AG08396 (cell line): ENCODE measurements around the gene MRPL27.
"Not testable (repeated sequence)": the region's sequence is repeated elsewhere in the genome, so short reads cannot be mapped to it uniquely, and the experiment has no call there.

Experiments
- DNase-seq: peaks from one replicate; pipeline ENCODE4 v3.0.0; 2012; ENCODE audit warnings: low spot score, mixed read lengths

The MRPL27 gene

DNA sequence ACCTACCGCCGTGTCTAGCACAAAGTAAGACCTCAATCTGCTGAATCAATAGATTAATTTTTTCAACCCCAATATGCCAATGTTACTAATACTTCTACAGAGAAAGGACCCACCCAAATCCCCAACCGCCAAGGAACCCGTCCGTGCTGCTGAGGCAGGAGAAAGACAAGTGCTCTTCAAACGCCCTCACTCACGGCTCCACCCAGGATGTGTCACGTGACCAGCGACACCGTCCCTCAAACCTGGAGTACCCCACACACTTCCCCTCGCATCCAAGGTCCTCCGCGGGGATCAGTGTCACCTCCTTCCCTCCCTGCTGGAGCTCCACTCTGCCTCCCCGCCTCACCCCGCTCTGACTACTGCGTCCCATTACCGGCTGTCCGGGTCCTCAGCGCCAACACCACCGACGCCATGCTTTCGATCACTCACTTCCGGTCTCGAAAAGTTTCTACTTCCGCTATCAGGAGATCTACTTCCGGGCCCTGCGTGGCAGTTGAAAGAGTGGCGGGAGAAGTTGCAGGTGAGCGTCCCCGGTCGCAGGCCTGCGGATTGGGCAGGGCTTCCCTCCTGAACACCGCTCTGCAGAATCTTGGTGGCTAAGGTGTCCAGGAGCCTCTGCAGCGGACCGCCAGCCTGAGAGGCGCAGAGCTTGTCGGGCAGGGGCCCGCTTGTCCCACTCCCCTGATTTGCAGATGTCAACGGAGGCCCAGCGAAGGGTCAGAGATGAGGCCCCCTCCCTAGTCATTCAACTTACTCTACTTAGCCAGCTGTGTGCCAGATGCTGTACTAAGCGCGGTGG lies at the start of gene MRPL27, which contains the start of gene EME1:
Gene MRPL27, minus strand, starts transcription at position 427 of the 799 bp plus-strand sequence. Its CDS starts 14 bp downstream, at position 413.
Gene EME1, plus strand, starts transcription at position 472 of the 799 bp plus-strand sequence. CDS start 1,980 bp downstream, outside the sequence.
- DNase-seq, result peak; percentile 88

DNA sequence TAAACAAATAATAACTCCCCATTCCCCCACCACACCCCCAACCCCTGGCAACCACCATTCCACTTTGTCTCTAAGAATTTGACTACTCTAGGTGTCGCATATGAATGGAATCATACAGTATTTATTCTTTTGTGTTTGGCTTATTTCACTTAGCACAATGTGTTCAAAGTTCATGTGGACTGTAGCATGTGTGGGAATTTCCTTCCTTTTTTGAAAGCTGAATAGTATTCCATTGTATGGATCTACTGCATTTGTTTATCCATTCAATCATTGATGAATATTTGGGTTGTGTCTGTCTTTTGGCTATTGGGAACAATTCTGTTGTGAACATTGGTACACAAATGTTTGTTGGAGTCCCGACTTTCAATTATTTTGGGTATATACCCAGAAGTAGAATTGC lies 49.8 kb upstream of the MRPL27 start:
- DNase-seq, result no peak

DNA sequence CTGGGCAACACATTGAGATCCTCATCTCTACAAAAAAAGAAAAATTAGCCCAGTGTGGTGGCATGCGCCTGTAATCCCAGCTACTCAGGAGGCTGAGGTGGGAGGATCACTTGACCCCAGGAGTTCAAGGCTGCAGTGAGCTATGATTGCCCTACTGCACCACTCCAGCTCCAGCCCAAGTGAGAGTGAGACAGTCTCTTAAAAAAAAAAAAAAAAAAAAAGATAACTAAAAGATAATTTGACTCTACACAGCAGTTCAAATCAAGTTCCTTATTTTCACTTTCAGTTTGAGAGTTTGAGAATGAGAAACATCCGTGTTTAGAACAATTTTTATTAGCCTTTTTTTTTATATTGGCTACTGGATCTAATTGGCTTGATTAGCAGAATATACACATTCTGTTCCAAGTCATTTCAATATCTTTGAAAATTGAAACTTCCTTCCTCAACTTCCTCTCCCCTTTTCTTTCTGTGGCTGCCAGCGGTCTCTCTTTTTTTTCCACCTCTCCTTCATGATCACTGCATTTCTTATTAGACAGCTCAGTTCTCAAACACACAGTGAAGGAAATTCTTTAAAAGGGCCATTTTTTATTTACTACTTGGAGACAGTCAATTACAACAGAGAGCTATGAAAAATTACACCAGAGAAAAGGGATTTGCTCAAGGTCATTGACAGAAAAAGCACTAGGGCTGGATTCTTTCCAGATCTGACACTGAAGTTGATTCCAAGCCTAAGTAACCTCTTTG lies 48.5 kb upstream of the MRPL27 start:
- no peak for DNase-seq

DNA sequence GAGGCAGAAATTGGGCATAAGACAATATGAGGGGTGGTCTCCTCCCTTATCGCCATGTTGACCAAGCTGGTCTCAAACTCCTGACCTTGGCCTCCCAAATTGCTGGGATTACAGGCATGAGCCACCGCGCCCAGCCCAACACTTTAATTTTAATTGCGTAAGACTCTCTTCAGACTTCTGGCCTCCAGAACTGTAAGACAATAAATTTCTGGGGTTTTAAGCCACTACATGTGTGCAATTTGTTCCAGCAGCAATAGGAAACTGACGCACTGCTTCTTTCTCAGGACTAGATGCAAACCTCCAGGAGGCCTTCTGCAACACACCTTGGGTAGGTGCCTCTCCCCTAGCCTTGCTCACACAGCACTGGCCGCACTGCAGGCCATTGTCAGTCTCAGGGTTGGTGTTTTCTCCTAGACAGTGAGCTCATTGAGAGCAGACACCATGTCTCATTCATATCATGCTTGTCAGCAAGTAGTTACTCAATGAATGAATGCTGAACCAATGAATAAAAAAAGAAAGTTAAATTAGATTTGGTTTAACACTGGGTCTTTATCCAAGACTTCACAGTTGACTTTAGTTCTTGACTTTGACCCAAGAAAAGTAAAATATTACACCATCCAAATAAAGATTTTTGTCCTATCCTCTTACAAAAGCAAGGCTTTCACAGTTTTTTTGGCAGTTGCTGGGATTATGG lies 47.6 kb upstream of the MRPL27 start:
- DNase-seq, result no peak

DNA sequence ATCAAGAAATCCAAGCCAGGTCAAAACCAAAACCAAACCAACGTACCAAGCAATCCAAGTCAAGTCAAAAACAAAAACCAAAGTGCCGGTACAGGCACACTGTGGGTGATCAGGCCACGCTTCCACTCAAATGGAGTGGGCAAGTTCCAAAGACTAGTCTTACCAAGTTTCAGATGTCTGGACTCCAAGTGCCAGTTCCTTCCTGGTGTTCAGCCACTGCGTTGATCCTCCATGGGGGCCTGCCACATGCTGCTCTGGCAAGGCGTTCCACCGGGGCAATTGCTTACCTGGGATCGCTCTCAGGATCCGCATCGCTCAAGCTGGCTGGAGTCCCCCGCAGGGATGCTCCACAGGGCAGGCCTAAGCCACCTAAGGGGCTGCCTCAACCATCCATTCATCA lies 46.6 kb upstream of the MRPL27 start:
- DNase-seq, result not testable (repeated sequence)

DNA sequence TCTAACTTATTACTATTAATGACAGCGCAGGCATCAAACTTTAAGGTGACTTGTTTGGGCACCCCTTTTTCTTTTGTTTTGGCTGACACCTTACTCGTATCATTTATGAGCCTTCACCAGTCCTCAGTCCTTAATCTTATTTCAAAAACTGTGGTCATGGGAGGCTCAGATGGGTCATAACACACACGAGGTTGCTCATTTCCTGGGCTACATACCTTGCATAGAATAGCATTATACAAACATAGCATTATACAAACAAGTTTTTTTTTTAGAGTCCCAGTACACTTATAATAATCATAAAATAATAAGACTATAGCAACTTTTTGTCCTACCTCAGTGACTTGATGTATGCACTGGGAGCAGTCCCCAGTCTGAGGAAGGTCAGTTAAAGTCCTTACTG lies 41.8 kb upstream of the MRPL27 start:
- no peak for DNase-seq

DNA sequence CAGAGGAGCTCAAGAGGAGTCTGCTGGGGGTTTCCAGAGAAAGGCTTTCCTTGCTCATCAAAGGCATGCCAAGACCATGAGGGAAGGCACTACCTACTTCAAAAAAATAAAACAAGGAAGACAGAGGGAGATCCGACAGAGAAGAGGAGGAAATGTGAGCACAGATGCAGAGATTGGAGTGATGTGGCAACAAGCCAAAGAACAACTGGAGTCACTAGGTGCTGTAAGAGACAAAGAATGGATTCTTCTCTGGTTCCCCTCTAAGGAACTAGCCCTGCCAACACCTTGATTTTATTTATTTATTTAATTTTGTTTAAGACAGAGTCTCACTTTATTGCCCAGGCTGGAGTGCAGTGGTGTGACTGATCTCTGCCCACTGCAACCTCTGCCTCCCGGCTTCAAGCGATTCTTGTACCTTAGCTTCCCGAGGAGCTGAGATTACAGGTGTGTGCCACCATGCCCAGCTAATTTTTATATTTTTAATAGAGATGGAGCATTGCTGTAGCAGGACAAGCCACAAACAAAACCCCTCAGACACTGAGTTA lies 39.3 kb upstream of the MRPL27 start:
- no peak for DNase-seq

DNA sequence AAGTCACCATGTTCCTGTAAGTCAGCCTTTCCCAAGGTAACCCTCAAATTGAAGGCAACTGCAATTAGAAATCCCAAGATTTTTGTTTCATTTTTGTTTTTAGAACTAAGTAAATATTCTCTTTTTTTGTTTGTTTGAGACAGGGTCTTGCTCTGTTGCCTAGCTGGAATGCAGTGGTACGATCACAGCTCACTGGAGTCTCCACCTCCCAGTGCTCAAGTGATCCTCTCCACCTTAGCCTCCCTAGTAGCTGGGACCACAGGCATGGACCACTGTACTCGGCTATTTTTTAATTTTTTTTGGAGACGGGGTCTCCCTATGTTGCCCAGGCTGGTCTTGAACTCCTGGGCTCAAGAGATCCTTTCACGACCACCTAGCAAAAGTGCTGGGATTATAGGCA lies 34.9 kb upstream of the MRPL27 start:
- DNase-seq, result no peak

DNA sequence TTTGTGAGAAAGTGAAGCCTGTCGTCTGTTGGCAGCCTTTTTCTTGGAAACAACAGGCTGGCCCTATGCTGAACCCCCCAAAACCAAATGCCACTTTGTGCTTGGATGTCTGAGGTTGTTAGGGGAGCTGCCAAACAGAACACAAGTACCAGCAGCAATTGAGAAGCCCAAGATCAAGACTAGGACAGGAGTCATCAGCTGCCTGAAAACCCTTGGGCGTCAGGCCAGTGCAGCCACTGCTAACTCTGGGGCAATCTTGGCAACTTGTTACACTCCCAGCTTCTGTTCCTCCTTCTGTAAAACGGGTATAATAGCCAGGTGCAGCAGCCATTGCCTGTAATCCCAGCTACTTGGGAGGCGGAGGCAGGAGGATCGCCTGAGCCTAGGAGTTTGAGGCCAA lies 33.6 kb upstream of the MRPL27 start:
- DNase-seq, result no peak

DNA sequence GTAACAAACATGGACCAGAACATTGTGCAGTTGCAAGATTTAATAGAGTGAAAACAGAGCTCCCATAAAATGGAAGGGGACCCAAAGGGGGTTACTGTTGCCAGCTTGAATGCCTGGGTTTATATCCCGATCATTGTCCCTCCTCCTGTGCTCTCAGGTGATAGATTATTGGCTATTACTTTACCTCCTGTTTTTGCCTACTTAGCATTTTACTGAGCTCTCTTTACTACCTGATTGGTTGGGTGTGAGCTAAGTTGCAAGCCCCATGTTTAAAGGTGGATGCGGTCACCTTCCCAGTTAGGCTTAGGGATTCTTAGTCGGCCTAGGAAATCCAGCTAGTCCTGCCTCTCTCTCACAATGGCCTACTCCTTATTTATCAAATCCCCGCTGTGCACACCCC lies 32.4 kb upstream of the MRPL27 start:
- DNase-seq, result not testable (repeated sequence)

DNA sequence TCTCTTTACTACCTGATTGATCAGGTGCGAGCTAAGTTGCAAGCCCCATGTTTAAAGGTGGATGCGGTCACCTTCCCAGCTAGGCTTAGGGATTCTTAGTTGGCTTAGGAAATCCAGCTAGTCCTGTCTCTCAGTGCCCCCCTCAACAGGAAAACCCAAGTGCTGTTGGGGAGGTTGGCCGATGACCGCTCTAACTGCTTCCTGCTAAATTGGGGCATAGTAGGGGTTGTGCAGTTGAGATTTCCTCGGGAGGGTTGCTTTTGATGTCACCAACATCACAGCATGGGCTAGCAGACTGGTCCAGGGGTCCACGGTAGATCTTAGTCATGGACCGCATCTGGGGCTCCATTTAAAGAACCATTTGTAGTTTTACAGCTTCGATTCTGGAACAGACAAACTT lies 26.6 kb upstream of the MRPL27 start:
- not testable (repeated sequence) for DNase-seq

DNA sequence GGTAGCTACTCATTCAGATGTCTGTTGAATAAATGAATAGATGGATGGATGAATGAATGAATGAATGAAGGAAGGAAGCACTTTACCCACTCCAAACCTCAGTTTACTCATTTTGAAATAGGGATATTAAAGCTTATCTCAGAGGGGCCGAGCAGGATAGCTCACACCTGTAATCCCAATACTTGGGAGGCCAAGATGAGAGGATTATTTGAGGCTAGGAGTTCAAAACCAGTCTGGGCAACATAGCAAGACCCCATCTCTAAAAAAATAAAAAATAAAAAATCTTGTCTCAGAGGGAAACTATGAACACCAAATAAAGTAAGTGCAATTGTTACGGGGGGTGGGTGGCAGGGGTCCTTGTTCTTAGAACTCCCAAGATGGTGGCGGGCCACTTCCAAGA lies 25.7 kb upstream of the MRPL27 start:
- not testable (repeated sequence) for DNase-seq

DNA sequence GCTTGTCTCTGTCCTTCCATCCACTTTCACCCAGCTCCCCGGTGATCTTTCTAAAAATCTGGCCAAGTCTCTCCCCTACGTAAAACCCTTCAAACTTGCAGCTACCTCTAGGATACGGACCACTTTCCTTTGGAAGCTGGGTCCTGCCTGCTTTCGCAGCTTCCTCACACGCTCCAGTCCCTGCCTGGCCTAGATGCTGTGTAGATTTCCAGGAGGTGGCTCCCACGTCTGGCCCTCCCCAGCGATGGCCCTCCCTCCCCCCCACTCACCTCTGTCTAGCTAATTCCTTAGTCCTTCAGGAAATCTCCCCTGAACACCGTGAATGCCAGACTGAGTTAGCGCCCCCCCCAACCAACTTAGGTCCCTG lies 24.9 kb upstream of the MRPL27 start:
- DNase-seq, result no peak

DNA sequence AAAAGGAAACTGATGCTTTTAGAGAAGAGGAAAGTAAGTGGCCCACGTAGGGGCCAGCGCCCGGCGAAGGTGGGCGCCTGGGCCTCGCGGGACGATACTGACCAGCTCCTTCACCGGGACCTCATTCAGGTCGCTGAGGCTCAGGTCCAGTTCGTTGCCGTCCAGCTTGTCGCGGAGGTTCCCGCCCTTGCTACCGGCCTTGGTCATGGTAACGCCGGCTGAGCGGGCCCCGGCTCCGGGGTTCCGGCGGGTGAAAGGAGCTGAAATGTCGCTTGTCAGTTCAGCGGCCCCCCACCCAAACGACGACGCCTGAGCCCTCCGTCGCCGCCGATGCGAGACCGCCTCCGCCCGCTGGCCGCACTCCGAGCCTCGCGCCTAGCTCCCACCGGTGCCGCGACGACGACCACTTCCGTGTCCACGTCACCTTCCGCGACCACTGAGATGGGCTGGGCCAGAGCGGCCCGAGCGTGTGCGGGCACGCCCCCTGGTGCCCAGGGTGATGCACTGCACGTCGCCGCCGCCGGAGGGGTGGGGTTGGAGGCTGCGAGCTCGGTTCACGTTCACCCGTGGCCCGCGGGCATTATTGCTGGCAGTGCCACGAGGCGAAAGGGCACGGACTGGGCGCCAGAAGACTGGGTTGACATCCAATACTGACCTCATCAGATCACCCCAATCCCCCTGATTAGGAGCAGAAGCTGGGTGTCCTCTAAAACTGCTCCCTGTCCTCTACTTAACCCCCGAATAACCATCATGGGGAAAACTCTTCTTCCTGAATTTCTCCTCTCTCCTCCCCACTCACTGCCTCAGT lies 24.3 kb upstream of the MRPL27 start, which contains the start of gene LRRC59:
Gene LRRC59, minus strand, starts transcription at position 413 of the 808 bp plus-strand sequence. Its CDS starts 206 bp downstream, at position 207.
- DNase-seq, result peak; percentile 93

DNA sequence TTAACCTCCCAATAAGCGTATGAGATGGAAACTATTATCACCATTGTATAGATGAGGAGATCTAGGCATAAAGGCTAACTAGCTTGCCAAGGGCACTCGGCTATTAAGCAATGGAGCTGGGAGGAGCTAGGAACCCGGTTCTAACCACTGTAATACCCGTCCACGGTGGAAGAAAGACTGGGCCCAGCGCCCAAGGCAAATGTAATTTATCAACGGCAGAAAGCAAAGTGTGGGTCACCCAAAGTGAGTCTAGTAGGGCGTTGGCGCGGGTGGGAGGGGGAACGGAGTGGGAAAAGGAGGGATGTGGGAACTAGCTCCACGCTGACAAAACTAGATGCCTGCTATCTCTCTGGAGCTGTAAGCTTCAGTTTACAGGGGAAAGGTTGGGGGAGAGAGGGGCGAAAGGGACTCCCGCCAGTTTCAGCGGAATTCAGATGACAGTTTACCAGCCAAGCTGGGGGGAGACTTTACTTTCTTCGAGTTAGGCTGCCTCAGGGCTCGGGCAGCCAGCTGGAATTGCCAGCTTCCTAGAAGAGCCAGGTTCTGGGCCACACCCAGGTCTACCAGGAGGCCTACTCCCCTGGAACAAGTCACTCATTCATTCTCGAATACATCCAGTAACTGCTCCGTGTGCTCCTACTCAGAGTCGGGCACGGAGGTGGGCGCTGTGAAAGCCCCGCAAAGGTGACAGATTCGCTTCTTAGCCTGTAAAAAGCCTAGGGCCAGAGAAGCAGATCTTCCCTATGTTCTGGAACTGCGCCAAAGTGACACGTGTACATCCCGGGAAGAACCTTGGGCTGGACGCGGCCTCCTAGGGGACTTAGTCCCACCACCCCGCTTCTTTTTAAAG lies 23.5 kb upstream of the MRPL27 start:
- peak; percentile 73 for DNase-seq

DNA sequence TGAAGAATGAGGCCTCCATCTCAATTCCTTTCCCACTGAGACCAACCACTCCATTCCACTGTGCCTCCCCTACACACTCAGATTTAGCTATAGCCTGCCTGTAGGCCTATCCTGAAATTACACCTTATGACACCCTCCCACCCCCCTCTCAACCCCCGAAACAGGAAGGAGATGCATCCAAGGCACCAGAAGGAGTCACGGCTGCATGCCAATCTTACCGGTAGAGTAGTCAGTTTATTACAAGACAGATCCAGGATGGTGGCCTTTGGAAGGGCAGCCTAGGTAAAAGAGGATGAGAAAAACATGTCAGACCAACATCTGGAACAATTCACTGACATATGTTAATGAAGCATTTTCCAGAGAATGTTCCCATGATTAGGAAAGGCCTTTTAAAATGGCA lies 21.7 kb upstream of the MRPL27 start:
- no peak for DNase-seq

DNA sequence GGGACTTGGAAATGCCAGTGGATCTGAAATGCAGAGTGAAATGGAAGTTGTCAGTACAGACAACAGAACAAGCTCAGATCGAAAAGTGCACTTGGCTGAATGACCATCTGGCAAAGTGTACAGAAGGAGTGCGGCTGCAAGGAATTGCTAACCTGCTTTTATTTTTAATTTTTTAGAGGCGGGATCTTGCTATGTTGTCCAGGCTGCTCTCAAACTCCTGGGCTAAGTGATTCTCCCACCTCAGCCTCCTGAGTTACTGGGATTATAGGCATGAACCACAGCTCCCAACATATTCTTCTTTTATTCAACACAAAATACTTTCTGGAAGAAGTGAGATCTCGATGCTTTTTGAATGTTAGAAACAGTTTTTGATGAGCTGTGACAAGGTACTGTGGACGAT lies 20.7 kb upstream of the MRPL27 start:
- no peak for DNase-seq

DNA sequence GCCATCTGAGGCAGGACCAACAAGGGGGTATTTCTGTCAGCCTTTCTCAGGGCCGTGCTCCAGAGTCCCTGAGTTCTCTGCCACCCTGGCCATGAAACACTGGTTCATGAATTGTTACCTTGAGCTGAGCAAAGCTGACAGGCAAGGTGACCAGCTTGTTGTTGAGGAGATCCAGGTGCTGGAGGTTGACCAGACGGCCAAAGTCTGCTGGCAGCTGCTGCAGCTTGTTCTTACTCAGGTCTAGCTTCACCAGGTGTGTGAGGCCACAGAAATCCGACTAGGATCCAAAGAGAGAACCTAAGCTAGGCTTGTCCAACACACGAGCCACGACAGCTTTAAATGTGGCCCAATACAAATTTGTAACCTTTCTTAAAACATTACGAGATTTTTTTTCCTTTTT lies 19.6 kb upstream of the MRPL27 start:
- DNase-seq, result no peak

DNA sequence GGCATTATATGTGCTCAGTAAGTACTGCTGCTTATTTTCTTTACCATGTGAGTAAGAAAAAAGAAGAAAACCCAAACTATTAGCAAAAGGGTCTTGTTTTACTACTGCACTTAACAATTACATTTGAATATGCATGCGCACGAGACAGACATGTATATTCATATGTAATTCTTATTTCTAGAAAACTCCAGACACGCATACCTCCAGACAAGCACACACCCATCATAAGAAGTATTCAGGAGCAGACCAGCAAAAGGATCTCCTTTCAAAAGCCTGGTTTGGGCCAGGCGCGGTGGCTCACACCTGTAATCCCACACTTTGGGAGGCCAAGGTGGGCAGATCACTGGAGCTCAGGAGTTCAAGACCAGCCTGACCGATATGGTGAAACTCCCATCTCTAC lies 16.6 kb upstream of the MRPL27 start:
- no peak for DNase-seq

DNA sequence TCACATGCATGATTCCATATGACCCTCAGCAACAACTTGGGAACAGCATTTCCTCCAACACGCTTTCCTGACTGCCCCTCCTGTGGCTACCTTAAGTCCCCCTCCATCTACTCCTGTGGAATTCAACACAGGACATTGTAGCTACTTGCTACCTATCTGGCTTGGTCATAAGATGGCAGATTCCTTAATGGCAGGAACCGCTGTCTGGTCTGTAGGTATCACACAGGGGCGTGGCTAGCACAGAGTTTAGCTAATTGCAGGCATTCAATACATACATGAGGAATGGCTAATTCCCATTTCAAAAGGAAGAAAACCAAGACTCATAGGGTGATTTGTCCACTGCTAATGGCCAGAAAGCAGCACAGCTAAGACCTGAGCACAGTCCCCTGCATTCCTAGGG lies 15.7 kb upstream of the MRPL27 start:
- no peak for DNase-seq

DNA sequence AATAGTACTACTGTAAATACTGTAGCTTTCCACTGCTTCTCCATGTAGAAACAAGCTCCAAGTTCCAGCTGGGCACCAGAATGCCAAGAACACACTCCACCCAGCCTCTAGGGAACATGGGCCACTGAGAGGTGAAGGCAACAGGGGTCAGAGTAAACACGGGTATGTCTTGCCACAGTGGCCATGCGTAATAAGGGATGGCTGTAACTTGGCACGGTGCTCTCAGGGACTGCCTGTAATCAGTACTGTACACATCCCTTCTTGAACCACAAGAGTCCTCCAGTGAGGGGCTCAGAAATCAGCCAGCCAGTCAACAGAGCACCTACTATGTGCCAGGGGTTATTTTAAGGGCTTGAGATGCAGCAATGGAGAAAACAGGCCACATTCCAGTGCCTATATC lies 13.5 kb upstream of the MRPL27 start:
- no peak for DNase-seq
